Colonic mucosa (tissue), 4 donors: ENCODE results near the gene XPNPEP2. TPM values are rescaled to one million over a fixed set of nuclear protein-coding genes. Genes with fewer than 3 reads are reported as not detected.

Source experiments
- DNase-seq: peaks from one replicate; pipeline ENCODE4 v3.0.0-alpha.2; 2020
- H3K27ac ChIP-seq: fragments of 200-600 bp; one replicate; pipeline ENCODE4 v1.8.0; 2021
- H3K27me3 ChIP-seq: fragments of 200-600 bp; one replicate; pipeline ENCODE4 v1.8.0; 2021
- H3K36me3 ChIP-seq: fragments of 200-600 bp; one replicate; pipeline ENCODE4 v1.8.0; 2021
- H3K4me1 ChIP-seq: fragments of 200-600 bp; one replicate; pipeline ENCODE4 v1.8.0; 2021; ENCODE audit warnings: mild to moderate bottlenecking
- H3K4me3 ChIP-seq: fragments of 200-600 bp; one replicate; pipeline ENCODE4 v1.8.0; 2021
- H3K9ac ChIP-seq, 2 donors: one replicate each; pipeline ENCODE4 v1.7.0; 2013; ENCODE audit warnings: control low read depth in 2 of 2, low read depth in 2 of 2, low read length in 2 of 2
- H3K9me3 ChIP-seq: fragments of 200-600 bp; one replicate; pipeline ENCODE4 v1.8.0; 2021
- intact Hi-C: fragments of 100-400 bp; cut with DNase I; formaldehyde crosslinking; loops from one replicate; pipeline ENCODE4 v1.14.1; 2022
- total RNA-seq, 2 donors: library from RNA; stranded (reverse); fragmentation: NEBNext Ultra II Directional in 1 of 2; extraction: Animal tissue kit (Norgen Biotek cat#: 25700) in 1 of 2; gene quantifications; one replicate each; pipeline ENCODE4 v1.2.1, GENCODE V29; 2021
- TF ChIP-seq, protein P1 (sequence below): fragments of 200-600 bp; IDR thresholded peaks from one replicate; pipeline ENCODE4 v1.8.0; 2022; ENCODE audit warnings: antibody characterized with exemption, mild to moderate bottlenecking
- donor health status: healthy.
- donor health status: DM: no; HTN: no; CAD: no.
- donor health status: DM: no; HTN: no; CAD: no.

Gene XPNPEP2
- total RNA-seq, 2 donors from 2014 or later: 2.6 to 11.7 TPM

DNA sequence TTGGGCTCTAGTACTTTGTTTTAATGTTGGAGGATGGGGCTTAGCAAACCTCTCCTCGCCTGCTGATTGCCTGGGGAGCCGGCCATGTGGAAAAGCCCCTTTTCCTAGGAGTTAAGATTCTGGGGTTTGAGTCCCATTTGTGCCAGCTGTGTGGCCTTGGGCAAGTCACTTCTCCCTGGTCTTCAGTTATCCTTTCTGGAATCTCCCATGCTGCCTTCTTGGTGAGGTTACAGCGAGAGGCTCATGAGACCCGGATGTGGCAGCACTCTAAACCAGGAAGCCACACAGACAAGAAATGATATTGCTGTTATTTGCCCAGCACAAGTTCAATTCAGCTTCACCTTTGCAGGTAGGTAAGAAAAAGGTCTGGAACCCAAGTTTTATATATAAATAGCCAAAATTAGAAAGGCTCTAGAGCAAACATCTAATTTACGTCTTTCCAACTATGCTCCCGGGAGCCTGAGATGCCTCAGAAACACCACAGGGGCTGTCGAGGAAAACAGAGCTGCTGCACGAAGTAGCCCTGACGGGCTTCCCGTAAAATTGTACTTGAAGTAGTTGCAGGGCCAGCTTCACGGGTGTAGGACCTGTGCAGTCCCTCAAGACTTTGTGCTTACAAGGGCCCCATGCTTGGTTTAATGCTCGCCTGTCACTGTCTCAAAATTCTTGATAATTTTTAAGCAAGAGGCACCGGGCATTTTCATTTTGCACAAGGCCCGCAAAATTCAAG, 32.7 kb downstream of the XPNPEP2 start:
- no peak for DNase-seq
- Histone ChIP-seq H3K27ac (no peak overlapping the region), H3K27me3 (no peaks in the 10 kb centered on the region), H3K9ac (no peak overlapping the region), H3K36me3 (no peaks in the 10 kb centered on the region), H3K9me3 (no peaks in the 10 kb centered on the region), H3K4me1 (no peaks in the 10 kb centered on the region), H3K4me3 (no peak overlapping the region)
- intact Hi-C loops: no loop called here
- TF ChIP-seq, protein P1, sequence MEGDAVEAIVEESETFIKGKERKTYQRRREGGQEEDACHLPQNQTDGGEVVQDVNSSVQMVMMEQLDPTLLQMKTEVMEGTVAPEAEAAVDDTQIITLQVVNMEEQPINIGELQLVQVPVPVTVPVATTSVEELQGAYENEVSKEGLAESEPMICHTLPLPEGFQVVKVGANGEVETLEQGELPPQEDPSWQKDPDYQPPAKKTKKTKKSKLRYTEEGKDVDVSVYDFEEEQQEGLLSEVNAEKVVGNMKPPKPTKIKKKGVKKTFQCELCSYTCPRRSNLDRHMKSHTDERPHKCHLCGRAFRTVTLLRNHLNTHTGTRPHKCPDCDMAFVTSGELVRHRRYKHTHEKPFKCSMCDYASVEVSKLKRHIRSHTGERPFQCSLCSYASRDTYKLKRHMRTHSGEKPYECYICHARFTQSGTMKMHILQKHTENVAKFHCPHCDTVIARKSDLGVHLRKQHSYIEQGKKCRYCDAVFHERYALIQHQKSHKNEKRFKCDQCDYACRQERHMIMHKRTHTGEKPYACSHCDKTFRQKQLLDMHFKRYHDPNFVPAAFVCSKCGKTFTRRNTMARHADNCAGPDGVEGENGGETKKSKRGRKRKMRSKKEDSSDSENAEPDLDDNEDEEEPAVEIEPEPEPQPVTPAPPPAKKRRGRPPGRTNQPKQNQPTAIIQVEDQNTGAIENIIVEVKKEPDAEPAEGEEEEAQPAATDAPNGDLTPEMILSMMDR: no peak

DNA sequence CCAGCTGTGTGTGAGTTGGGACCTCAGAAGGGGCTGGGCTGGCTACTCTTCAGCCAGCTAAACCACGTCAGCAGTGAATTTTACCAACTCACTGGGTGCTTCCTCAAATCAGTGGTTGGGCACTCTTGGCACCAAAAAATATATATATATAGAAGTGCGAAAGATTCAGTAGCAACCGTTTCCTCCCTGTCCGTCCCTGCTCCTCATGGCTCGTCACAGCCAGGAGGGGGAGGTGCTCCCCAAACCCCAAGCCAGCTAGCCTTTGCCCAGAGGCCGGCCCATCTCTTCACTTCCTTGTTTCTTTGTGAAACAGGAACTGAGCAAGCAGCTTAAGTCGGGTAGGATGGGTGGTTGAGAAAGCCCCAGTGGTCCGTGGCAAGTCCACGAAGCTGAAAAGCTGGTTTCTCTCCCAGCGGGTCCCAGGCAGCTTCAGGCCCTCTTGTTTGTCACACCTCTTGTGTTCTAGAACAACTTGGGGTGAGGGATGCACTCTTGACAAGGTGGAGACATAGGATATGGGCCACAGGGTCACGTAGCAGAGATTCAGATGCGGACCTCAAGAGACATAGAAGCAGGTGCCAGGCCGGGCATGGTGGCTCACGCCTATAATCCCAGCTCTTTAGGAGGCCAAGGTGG, 34.1 kb downstream of the XPNPEP2 start:
- Histone ChIP-seq H3K36me3 (no peaks in the 10 kb centered on the region), H3K9ac (no peak overlapping the region), H3K27ac (peak overlapping the region; percentile 53), H3K27me3 (no peaks in the 10 kb centered on the region), H3K4me1 (no peaks in the 10 kb centered on the region), H3K9me3 (no peaks in the 10 kb centered on the region), H3K4me3 (no peak overlapping the region)
- intact Hi-C loops: no loop called here
- DNase-seq: peak; percentile 75
- TF ChIP-seq, protein P1: no peak

DNA sequence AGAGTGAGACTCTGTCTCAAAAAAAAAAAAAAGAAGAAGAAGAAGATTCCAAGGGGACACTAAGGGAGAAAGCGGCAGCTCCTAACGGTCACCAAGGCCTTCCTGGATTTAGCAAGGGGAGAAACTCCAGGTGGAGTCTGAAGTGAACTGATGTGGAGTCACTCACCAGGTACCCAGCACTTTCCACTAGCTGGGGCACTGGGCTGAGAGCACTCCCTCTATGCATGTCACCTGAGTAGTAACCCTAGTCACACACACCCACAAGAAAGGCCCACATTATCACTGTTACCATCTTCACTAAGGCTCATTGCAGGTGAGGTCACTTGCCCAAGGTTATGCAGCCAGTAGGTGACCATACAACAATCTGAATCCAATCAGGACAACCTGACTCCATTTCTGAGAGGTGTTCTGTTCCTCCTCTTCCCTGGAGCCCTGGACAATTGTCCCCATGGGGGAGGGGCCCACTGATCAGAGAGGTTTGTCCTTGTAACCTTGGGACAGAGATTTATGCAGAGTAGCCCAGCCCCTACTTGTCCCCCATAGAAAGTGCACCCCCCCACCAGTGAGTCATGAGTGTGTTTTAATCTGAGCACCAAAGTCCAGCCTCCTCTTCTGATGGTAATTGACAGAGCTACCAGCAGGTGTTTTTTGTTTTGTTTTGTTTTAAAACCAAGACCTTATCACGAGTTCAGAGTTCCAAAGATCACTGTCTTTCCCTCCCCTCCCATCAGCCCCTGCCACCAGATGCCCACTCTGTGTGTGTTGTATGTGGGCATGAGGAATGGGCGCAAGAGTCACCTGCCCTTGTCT, 35.1 kb downstream of the XPNPEP2 start:
- H3K9ac ChIP-seq: no peak overlapping the region
- no peaks in the 10 kb centered on the region for H3K9me3 ChIP-seq
- no peaks in the 10 kb centered on the region for H3K27me3 ChIP-seq
- TF ChIP-seq, protein P1: no peak
- no peaks in the 10 kb centered on the region for H3K4me1 ChIP-seq
- no peak overlapping the region for H3K4me3 ChIP-seq
- peak overlapping the region; percentile 53 for H3K27ac ChIP-seq
- intact Hi-C loops: no loop called here
- no peaks in the 10 kb centered on the region for H3K36me3 ChIP-seq
- peak; percentile 42 for DNase-seq

DNA sequence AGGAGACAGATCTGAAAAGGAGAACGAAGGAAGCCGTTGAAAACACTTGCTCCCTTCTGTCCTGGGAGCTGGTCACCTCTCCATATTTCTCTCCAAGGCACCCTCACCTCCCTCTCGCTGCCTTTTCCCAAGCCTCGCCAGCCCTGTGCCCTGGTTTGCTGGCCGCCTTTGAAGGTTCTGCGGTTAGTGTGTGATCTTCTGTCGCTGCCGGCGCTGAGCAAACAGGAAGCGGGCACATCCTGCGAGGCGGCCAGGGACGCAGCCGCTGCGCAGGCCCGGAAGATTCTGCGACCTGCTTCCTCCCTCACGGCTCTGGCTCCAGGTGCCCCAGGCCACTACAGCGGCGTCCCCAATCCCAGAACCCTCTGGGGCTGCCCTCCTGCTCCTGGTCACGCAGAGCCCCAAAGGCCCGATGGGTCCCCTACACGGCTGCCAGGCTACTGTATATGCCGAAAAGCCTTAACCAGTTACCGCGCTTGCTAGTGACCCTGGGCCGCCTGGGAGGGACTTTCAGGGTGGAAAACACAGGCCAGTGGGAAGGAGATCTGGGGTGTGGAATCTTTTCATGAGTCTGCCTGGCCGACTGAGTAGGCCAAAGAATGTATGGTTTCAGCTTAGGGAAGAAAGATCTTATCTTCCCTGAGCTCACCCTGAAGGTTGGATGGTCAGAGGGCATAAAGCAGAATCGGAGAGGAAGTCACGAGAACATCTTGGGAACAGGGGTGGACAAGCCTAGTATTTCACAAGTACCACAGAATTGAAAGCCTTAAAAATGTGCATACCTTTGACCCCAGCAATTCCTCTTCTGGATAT, 38.6 kb downstream of the XPNPEP2 start:
- TF ChIP-seq, protein P1: no peak
- Histone ChIP-seq H3K36me3 (no peaks in the 10 kb centered on the region), H3K9ac (peak overlapping the region; percentile 51 to 58), H3K4me1 (no peaks in the 10 kb centered on the region), H3K9me3 (no peaks in the 10 kb centered on the region), H3K27ac (peak overlapping the region; percentile 51), H3K4me3 (no peak overlapping the region), H3K27me3 (no peaks in the 10 kb centered on the region)
- peak; percentile 54 for DNase-seq
- intact Hi-C loops: no loop called here
